Heart right ventricle (tissue), 16 donors: ENCODE measurements around the gene HS3ST5. TPM values are rescaled to one million over a fixed set of nuclear protein-coding genes. Genes with fewer than 3 reads are reported as not detected.

Experiments used
- ATAC-seq, 8 donors: fragments of 200-7000 bp; cut with Tn5 transposase; one replicate each; pipeline ENCODE4 v1.9.1; 2020; ENCODE audit warnings: mild to moderate bottlenecking in 8 of 8, moderate library complexity in 8 of 8, moderate number of reproducible peaks in 1 of 8
- DNase-seq, 2 donors: peaks; one replicate each; pipeline ENCODE4 v3.0.0-alpha.2; 2020
- H3K27ac ChIP-seq, 10 donors: fragments of 200-600 bp; sonication (generic) in 2 of 10; one replicate each; pipeline versions ENCODE4 v1.5.0 to v1.8.0; 2020 to 2022; ENCODE audit warnings: mild to moderate bottlenecking in 3 of 10
- H3K27me3 ChIP-seq, 7 donors: fragments of 200-600 bp; one replicate each; pipeline ENCODE4 v1.8.0; 2021 to 2022; ENCODE audit warnings: mild to moderate bottlenecking in 2 of 7
- H3K36me3 ChIP-seq, 9 donors: fragments of 200-600 bp; sonication (generic) in 1 of 9; one replicate each; pipeline versions ENCODE4 v1.5.0 to v1.8.0; 2020 to 2022; ENCODE audit warnings: mild to moderate bottlenecking in 2 of 9
- H3K4me1 ChIP-seq, 9 donors: fragments of 200-600 bp; sonication (generic) in 1 of 9; one replicate each; pipeline versions ENCODE4 v1.5.0 to v1.8.0; 2020 to 2022; ENCODE audit warnings: mild to moderate bottlenecking in 4 of 9
- H3K4me3 ChIP-seq, 10 donors: fragments of 200-600 bp; sonication (generic) in 2 of 10; one replicate each; pipeline versions ENCODE4 v1.5.0 to v1.8.0; 2020 to 2022; ENCODE audit warnings: mild to moderate bottlenecking in 7 of 10, moderate library complexity in 2 of 10
- H3K9me3 ChIP-seq, 11 donors: fragments of 200-600 bp in 10 of 11; sonication (generic) in 2 of 11; one replicate each; pipeline versions ENCODE4 v1.5.0 to v1.8.0; 2013 to 2022; ENCODE audit warnings: mild to moderate bottlenecking in 2 of 11, control low read depth in 1 of 11, moderate library complexity in 1 of 11
- WGBS, 2 donors: extraction: QIAGEN DNeasy Blood & Tissue Kit; methylation state at CpG; one replicate each; pipeline ENCODE4 v1.1.7; 2013; ENCODE audit warnings: inconsistent platforms in 1 of 2; 5-methylcytosine and 5-hydroxymethylcytosine counted together
- intact Hi-C, 10 donors: fragments of 100-400 bp; cut with DNase I; formaldehyde crosslinking; loops; one replicate each; pipeline versions ENCODE4 v1.11.1 to v1.14.2; 2022
- polyA plus RNA-seq, 2 donors: library from polyadenylated mRNA; stranded (reverse); fragments of 200-250 nt; gene quantifications; one replicate each; pipeline ENCODE4 v1.2.3, GENCODE V29; 2013
- total RNA-seq, 10 donors: library from RNA; stranded (reverse); fragmentation: NEBNext Ultra II Directional in 3 of 10; extraction: Animal tissue kit (Norgen Biotek cat#: 25700) in 3 of 10; gene quantifications; one replicate each; pipeline versions ENCODE4 v1.2.1 to v1.2.4, GENCODE V29; 2021 to 2023
- TF ChIP-seq, protein P1 (sequence below), 9 donors: fragments of 200-600 bp; sonication (generic) in 2 of 9; IDR thresholded peaks; one replicate each; pipeline versions ENCODE4 v1.5.0 to v1.8.0; 2021 to 2022; ENCODE audit warnings: antibody characterized with exemption in 9 of 9, mild to moderate bottlenecking in 5 of 9, moderate library complexity in 1 of 9
- donor health status: Arrhythmogenic right ventricular cardiomyopathy.
- donor health status: ischemic (EF 13 %, LVEDD 7.1; RV severe dilation, severe dysfunction).
- donor health status: healthy with polysubstance abuse.
- donor health status: DM: no; HTN: yes; CAD: no.
- donor health status: DM: no; HTN: no; CAD: no.
- donor health status: ischemic (EF 25% LVEDD 6.9; RV normal size, moderate dysfunction).
- donor health status: ischemic (EF 25% LVEDD 5.7; RV mildly dilated, moderate dysfunction).
- donor health status: healthy.
- donor health status: DM: yes; HTN: yes; CAD: no.
- donor health status: Ischemic cardiomyopathy.
- donor health status: ischemic (EF 35%, LVEDD 5.7; RV mildly dilated, moderate dysfunction).
- donor health status: nonischemic (EF 11% LVEDD 7.7; RV severe dilation, severe dysfunction).
- donor health status: DM: yes; HTN: yes; CAD: no.
- donor health status: PGD.
- donor health status: ischemic (EF 29% LVEDD 5.4; RV normal size, mild dysfunction).
- donor health status: nonischemic (EF 23%, LVEDD 6.1; RV moderate dilation, normal function).

The HS3ST5 gene
- total and polyA plus RNA-seq, 12 donors, result not detected

DNA sequence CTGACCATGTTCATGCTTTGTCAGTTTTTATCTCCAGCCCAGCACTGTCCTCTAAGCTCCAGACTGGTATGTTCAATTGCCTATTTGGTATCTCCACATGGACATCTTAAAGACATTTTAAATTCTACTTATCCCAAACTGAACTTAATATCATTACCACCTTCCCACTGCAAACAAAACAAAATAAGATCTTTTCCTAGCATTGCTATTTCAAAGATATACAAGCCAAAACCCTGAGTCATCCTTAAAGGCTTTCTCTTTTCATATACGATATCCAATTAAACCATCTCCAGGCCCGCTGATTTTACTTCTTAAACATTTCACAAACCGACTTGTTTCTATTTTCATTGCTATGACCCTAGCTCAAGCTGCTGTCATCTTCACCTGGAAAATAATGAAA lies 35.1 kb upstream of the HS3ST5 start:
- Histone ChIP-seq H3K4me3 (no peak overlapping the region), H3K36me3 (no peaks in the 10 kb centered on the region), H3K27me3 (no peaks in the 10 kb centered on the region), H3K27ac (no peak overlapping the region), H3K9me3 (no peaks in the 10 kb centered on the region), H3K4me1 (no peaks in the 10 kb centered on the region)
- ATAC-seq, result no peak
- WGBS, 2 donors, result 91 to 93% methylated on average over 3 of the region's 3 CpGs
- intact Hi-C loops, result no loop called here
- TF ChIP-seq, protein P1, sequence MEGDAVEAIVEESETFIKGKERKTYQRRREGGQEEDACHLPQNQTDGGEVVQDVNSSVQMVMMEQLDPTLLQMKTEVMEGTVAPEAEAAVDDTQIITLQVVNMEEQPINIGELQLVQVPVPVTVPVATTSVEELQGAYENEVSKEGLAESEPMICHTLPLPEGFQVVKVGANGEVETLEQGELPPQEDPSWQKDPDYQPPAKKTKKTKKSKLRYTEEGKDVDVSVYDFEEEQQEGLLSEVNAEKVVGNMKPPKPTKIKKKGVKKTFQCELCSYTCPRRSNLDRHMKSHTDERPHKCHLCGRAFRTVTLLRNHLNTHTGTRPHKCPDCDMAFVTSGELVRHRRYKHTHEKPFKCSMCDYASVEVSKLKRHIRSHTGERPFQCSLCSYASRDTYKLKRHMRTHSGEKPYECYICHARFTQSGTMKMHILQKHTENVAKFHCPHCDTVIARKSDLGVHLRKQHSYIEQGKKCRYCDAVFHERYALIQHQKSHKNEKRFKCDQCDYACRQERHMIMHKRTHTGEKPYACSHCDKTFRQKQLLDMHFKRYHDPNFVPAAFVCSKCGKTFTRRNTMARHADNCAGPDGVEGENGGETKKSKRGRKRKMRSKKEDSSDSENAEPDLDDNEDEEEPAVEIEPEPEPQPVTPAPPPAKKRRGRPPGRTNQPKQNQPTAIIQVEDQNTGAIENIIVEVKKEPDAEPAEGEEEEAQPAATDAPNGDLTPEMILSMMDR (IDR thresholded peaks at IDR 0.05), result no peak
- DNase-seq, result no peak

GRCh38 chr6:114376611-114377175 lies 33.9 kb upstream of the HS3ST5 start:
- Histone ChIP-seq H3K9me3 (no peaks in the 10 kb centered on the region), H3K4me3 (no peak overlapping the region), H3K27me3 (no peaks in the 10 kb centered on the region), H3K27ac (no peak overlapping the region), H3K36me3 (no peaks in the 10 kb centered on the region), H3K4me1 (no peaks in the 10 kb centered on the region)
- intact Hi-C loops, result no loop called here
- TF ChIP-seq, protein P1 (IDR thresholded peaks at IDR 0.05), result no peak
- 30 to 37% methylated on average over 2 of the region's 2 CpGs for WGBS, 2 donors
- no peak for ATAC-seq
- DNase-seq, result no peak

DNA sequence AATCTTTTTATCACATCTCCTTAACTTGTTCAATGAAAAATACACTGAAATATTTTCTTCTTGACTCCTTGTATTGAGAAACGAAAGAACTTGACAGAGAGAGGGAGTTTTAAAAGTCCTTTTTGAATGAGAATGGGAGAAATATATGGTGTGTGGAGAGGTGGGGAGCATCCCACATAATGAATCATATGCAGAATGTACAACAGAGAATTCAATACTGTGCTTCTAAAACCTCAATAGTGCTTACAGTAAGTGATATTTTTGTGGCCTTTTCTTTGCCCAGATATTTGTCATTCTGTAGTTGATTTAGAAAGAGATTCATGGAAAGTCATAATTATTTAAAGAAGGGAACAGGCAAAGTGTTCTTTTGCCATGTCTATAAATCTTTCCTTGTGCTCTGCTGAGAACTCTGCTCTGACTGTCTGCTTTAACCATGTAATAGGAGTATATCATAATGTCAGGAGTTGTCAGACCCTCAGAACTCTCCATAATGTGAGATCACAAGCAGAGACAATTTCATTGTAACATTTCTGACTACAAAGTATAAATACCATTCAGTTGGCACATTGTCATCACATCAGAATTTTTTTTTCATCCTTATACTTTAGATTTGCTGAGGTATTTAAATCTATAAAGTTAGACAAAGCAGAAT lies 32.8 kb upstream of the HS3ST5 start:
- DNase-seq (no peak), ATAC-seq (no peak)
- intact Hi-C loops, result no loop called here
- Histone ChIP-seq H3K9me3 (no peaks in the 10 kb centered on the region), H3K4me3 (no peak overlapping the region), H3K27me3 (no peaks in the 10 kb centered on the region), H3K36me3 (no peaks in the 10 kb centered on the region), H3K4me1 (no peaks in the 10 kb centered on the region), H3K27ac (no peak overlapping the region)
- 59 to 67% methylated on average over 1 of the region's 1 CpG for whole genome bisulfite sequencing, 2 donors
- TF ChIP-seq, protein P1 (IDR thresholded peaks at IDR 0.05), result no peak

DNA sequence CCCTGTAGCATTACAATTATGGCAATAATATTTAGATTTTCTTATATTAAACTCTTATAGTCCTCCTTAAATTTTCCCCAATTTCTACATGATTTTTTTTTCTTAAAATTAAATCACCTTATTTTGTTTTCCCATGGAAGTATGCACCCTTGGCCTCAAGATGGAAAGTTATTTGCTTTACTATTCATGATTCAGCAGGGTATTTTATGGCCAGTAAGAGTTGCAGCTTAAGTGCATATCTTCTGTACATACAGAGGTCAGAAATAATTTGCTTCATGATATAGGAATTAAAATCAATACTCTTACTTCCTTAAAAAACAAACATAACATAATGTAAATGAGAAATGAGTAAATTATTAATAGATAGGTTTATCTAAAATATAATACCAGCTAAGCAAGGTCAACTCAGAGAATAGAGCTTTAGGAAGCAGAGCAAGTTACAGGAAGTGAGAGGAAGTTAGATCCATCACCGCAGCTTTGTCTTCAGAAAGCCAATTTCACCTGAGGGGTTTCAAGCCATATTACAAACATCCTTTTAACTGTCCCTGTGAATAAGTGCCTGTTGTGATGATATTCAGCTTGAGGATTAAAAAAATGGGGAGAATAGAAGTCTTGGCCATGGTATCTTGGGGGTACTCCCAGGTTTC lies 24.6 kb upstream of the HS3ST5 start:
- WGBS, 2 donors, result 68 to 90% methylated on average over 1 of the region's 1 CpG
- intact Hi-C loops, result no loop called here

More for the DNA sequence above, 24.6 kb upstream of the HS3ST5 start:
- Histone ChIP-seq H3K27me3 (no peaks in the 10 kb centered on the region), H3K27ac (no peak overlapping the region), H3K9me3 (no peaks in the 10 kb centered on the region), H3K4me1 (no peaks in the 10 kb centered on the region), H3K4me3 (no peak overlapping the region), H3K36me3 (no peaks in the 10 kb centered on the region)
- DNase-seq (no peak), ATAC-seq (no peak)
- TF ChIP-seq, protein P1 (IDR thresholded peaks at IDR 0.05), result no peak
